ENCODE data around the gene TNNC1.

GRCh38 chr3:52423173-52423572 is 30.7 kb downstream of the TNNC1 start:
- TF ChIP-seq, protein P1, sequence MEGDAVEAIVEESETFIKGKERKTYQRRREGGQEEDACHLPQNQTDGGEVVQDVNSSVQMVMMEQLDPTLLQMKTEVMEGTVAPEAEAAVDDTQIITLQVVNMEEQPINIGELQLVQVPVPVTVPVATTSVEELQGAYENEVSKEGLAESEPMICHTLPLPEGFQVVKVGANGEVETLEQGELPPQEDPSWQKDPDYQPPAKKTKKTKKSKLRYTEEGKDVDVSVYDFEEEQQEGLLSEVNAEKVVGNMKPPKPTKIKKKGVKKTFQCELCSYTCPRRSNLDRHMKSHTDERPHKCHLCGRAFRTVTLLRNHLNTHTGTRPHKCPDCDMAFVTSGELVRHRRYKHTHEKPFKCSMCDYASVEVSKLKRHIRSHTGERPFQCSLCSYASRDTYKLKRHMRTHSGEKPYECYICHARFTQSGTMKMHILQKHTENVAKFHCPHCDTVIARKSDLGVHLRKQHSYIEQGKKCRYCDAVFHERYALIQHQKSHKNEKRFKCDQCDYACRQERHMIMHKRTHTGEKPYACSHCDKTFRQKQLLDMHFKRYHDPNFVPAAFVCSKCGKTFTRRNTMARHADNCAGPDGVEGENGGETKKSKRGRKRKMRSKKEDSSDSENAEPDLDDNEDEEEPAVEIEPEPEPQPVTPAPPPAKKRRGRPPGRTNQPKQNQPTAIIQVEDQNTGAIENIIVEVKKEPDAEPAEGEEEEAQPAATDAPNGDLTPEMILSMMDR (IDR thresholded peaks at IDR 0.05) = no peak
- TF ChIP-seq POLR2AphosphoS5 (IDR thresholded peaks at IDR 0.05) (no peak), POLR2A (IDR thresholded peaks at IDR 0.05) (no peak)

All from breast epithelium (tissue), 3 donors.